Adipocyte (in vitro differentiated cells): ENCODE data around the gene ST7.

ENCODE experiments used
- DNase-seq: peaks from one replicate; pipeline ENCODE4 v3.0.0-alpha.2; 2015; ENCODE audit warnings: low read depth
- H3K27me3 ChIP-seq: replicated peaks from 2 replicates; pipeline ENCODE4 v1.7.0; 2013; ENCODE audit warnings: mild to moderate bottlenecking, low read length, moderate library complexity; ENCODE audit not compliant: control insufficient read depth, insufficient read depth
- H3K36me3 ChIP-seq: 2 replicates; pipeline ENCODE4 v1.7.0; 2013; ENCODE audit warnings: low read length, mild to moderate bottlenecking, moderate library complexity; ENCODE audit not compliant: control insufficient read depth, insufficient read depth, severe bottlenecking
- H3K4me1 ChIP-seq: 2 replicates; pipeline ENCODE4 v1.7.0; 2013; ENCODE audit warnings: mild to moderate bottlenecking, low read length, moderate library complexity; ENCODE audit not compliant: control insufficient read depth, insufficient read depth
- H3K4me3 ChIP-seq: 2 replicates; pipeline ENCODE4 v1.7.0; 2013; ENCODE audit warnings: mild to moderate bottlenecking, low read length, moderate library complexity
- H3K9ac ChIP-seq: 2 replicates; pipeline ENCODE4 v1.7.0; 2013; ENCODE audit warnings: mild to moderate bottlenecking, low read length, moderate library complexity
- H3K9me3 ChIP-seq: 2 replicates; pipeline ENCODE4 v1.7.0; 2013; ENCODE audit warnings: mild to moderate bottlenecking, low read length, moderate library complexity; ENCODE audit not compliant: control insufficient read depth

Gene ST7

GRCh38 chr7:117001283-117001682, 48.0 kb downstream of the ST7 start:
- Histone ChIP-seq H3K9ac (no peak overlapping the region), H3K4me1 (peaks cover 6% of the 10 kb centered on the region), H3K27me3 (no peaks in the 10 kb centered on the region), H3K9me3 (no peaks in the 10 kb centered on the region), H3K36me3 (no peaks in the 10 kb centered on the region), H3K4me3 (no peak overlapping the region)
- DNase-seq = no peak

GRCh38 chr7:117004899-117005298, 51.6 kb downstream of the ST7 start:
- Histone ChIP-seq H3K4me3 (no peak overlapping the region), H3K36me3 (no peaks in the 10 kb centered on the region), H3K4me1 (peaks cover 6% of the 10 kb centered on the region), H3K9ac (no peak overlapping the region), H3K27me3 (no peaks in the 10 kb centered on the region), H3K9me3 (no peaks in the 10 kb centered on the region)
- peak; percentile 47 for DNase-seq

- Histone ChIP-seq H3K9me3 (no peaks in the 10 kb centered on the region), H3K4me1 (peaks cover 6% of the 10 kb centered on the region), H3K4me3 (no peak overlapping the region), H3K9ac (no peak overlapping the region), H3K36me3 (no peaks in the 10 kb centered on the region), H3K27me3 (no peaks in the 10 kb centered on the region)
- DNase-seq = peak; percentile 52
Measured at GRCh38 chr7:117005449-117005848, 52.1 kb downstream of the ST7 start.

- H3K9ac ChIP-seq = no peak overlapping the region
- H3K9me3 ChIP-seq = no peaks in the 10 kb centered on the region
- no peaks in the 10 kb centered on the region for H3K36me3 ChIP-seq
- no peak for DNase-seq
- no peak overlapping the region for H3K4me3 ChIP-seq
- H3K27me3 ChIP-seq = no peaks in the 10 kb centered on the region
- H3K4me1 ChIP-seq = peaks cover 6% of the 10 kb centered on the region
Measured at GRCh38 chr7:117006907-117007684, 53.8 kb downstream of the ST7 start.

GRCh38 chr7:117008118-117008885, 55.0 kb downstream of the ST7 start:
- Histone ChIP-seq H3K4me3 (no peak overlapping the region), H3K9ac (no peak overlapping the region), H3K27me3 (no peaks in the 10 kb centered on the region), H3K4me1 (peaks cover 6% of the 10 kb centered on the region), H3K9me3 (no peaks in the 10 kb centered on the region), H3K36me3 (no peaks in the 10 kb centered on the region)
- no peak for DNase-seq

- H3K27me3 ChIP-seq = no peaks in the 10 kb centered on the region
- no peaks in the 10 kb centered on the region for H3K36me3 ChIP-seq
Measured at GRCh38 chr7:117008886-117009531, 55.7 kb downstream of the ST7 start.

GRCh38 chr7:117009705-117010361, 56.5 kb downstream of the ST7 start:
- H3K9me3 ChIP-seq = no peaks in the 10 kb centered on the region

More at GRCh38 chr7:117008886-117009531, 55.7 kb downstream of the ST7 start:
- Histone ChIP-seq H3K4me1 (peaks cover 7% of the 10 kb centered on the region), H3K9me3 (no peaks in the 10 kb centered on the region), H3K4me3 (no peak overlapping the region), H3K9ac (no peak overlapping the region)
- DNase-seq = no peak

GRCh38 chr7:117010375-117011133, 57.3 kb downstream of the ST7 start:
- no peaks in the 10 kb centered on the region for H3K27me3 ChIP-seq
- H3K9ac ChIP-seq = no peak overlapping the region
- H3K36me3 ChIP-seq = no peaks in the 10 kb centered on the region
- DNase-seq = no peak
- H3K4me1 ChIP-seq = peaks cover 18% of the 10 kb centered on the region
- H3K4me3 ChIP-seq = no peak overlapping the region
- H3K9me3 ChIP-seq = no peaks in the 10 kb centered on the region

More at GRCh38 chr7:117009705-117010361, 56.5 kb downstream of the ST7 start:
- DNase-seq = no peak
- Histone ChIP-seq H3K4me3 (no peak overlapping the region), H3K36me3 (no peaks in the 10 kb centered on the region), H3K27me3 (no peaks in the 10 kb centered on the region), H3K4me1 (peaks cover 13% of the 10 kb centered on the region), H3K9ac (no peak overlapping the region)

GRCh38 chr7:117011419-117012260, 58.3 kb downstream of the ST7 start:
- Histone ChIP-seq H3K9ac (no peak overlapping the region), H3K4me1 (peaks cover 17% of the 10 kb centered on the region), H3K9me3 (no peaks in the 10 kb centered on the region), H3K4me3 (no peak overlapping the region), H3K36me3 (no peaks in the 10 kb centered on the region), H3K27me3 (no peaks in the 10 kb centered on the region)
- DNase-seq = no peak

GRCh38 chr7:117012284-117012683, 59.0 kb downstream of the ST7 start:
- Histone ChIP-seq H3K36me3 (no peaks in the 10 kb centered on the region), H3K9me3 (no peaks in the 10 kb centered on the region), H3K27me3 (no peaks in the 10 kb centered on the region), H3K9ac (no peak overlapping the region), H3K4me1 (peaks cover 17% of the 10 kb centered on the region), H3K4me3 (no peak overlapping the region)
- no peak for DNase-seq
